Stimulated activated naive CD4-positive, alpha-beta T cell (primary cell): Measurements from ENCODE around the gene ATP5F1B.
"Not testable (repeated sequence)": the region's sequence is repeated elsewhere in the genome, so short reads cannot be mapped to it uniquely, and the experiment has no call there.

Experiments
- DNase-seq, 6 experiments: peaks; one replicate each; lab custom pipeline; 2025; lab: John Stamatoyannopoulos, UW

ATP5F1B gene

DNA sequence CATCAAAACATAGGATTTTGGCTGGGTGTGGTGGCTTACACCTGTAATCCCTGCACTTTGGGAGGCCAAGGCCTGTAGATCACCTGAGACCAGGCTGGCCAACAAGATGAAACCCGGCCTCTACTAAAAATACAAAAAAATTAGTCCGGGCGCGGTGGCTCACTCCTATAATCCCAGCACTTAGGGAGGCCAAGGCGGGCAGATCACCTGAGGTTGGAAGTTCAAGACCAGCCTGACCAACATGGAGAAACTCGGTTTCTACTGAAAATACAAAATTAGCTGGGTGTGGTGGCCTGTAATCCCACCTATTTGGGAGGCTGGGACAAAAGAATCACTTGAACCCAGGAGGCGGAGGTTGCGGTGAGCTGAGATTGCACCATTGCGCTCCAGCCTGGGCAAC lies 2.2 kb upstream of the ATP5F1B start:
- DNase-seq: not testable (repeated sequence)

GRCh38 chr12:56645201-56645716 lies 525 bp downstream of the ATP5F1B start:
- DNase-seq: peak in 1 of 6 experiments; percentile 36

- DNase-seq: no peak
Measured at GRCh38 chr12:56644654-56645053, 1.1 kb downstream of the ATP5F1B start.

DNA sequence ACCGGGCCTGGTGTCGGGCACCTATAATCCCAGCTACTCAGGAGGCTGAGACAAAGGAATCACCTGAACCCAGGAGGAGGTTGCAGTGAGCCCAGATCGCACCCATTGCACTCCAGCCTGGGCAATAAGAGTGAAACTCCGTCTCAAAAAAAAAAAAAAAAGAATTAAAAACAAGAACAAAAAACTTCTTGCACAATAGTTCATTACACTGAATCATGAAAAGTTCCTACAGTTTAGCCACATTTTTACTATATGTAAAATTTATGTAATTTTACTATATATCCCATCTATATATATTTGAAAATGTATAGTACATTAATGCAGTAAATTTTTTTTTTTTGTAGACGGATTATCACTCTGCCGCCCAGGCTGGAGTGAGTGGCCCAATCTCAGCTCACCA lies 4.6 kb downstream of the ATP5F1B start:
- no peak for DNase-seq

GRCh38 chr12:56637621-56638020 lies 8.2 kb downstream of the ATP5F1B start:
- no peak for DNase-seq

DNA sequence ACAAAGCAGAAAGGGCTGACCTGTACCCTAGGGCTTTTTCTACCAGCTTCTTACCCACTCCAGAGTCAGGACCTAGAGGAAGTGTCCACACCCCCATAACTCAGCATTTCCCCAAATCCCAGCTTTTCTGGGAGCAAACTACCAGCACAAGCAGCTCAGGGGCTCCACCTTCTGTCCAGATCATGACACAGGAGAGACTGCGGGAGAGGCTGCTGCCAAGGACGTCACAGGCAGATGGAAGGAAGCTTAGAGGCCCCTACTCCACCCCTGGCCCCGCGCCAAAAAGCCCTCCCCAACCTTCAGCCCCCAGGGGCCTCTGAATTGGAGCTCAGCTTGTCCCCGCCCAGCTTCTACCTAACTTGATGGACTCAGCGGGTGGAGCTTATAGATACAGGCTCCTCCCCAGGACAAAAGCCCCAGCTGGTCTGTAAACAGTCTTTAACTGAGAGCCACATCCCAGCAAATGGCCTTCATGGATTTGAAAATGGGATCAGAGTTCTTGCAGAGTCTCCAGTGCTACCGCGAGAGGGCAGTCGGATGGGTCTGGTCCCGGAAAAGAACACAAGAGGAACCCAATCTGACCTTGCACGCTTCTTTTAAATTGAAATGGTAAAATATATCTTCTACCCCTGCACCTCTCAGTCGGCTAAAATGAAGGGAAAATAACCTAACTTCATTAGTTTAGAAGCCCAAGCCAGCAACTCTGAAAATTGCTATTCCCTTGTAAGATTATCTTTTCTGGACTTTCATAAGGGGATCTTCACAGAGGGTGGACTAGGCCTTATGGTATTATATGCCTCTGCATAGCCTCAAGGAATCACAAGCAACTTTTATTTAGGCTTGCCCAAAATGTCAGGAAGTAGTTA lies 8.9 kb downstream of the ATP5F1B start:
- peak; percentile 91 to 96 (median 92) for DNase-seq

- DNase-seq: peak; percentile 71 to 85 (median 78)
Measured at GRCh38 chr12:56635806-56636674, 9.7 kb downstream of the ATP5F1B start.

DNA sequence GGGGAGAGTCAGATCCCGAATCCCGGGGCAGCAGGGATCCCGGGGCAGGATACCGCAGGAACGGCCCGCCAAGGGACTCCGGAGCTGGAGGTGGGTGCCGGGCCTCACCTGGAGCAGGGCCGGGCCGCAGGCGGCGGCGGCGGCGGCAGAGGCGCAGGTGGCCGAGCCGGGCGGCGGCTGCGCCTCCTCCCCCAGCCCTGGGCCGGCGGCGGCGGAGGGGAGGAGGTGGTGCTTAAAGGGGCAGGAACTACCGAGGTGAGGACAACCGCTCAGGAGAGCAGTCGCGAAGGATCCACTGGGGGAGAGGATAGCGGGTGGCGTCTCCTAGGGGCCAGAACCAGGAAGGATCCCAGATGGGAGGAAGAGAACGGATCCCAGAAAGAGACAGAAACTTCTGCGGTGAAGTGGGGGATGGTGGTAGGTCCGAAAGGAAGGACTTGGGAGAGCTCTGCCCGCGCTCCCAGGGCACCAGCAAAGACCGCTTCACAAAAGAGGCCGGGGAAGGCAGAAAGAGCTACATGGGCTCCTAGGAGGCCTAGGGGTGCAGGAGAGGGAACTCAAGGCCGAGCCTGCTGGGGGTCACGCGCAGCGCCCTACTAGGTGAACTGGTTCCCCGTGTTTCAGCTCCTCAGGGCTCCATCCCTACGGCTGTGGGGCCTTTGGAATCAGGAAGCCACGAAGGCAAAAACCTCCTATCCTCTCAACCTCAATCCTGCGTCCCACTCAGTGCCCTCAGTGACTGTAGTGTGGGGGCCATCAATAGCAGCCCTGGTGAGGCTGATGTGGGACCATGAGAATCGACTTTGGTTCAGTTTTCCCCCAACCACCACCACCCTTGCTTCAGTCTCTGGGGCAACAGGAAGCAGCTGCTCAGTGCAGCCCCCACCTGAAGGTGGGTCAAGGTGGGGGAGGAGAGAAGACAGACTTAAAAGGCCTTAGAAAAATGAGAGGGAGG lies 10.7 kb downstream of the ATP5F1B start:
- DNase-seq: peak; percentile 30 to 51 (median 40)

DNA sequence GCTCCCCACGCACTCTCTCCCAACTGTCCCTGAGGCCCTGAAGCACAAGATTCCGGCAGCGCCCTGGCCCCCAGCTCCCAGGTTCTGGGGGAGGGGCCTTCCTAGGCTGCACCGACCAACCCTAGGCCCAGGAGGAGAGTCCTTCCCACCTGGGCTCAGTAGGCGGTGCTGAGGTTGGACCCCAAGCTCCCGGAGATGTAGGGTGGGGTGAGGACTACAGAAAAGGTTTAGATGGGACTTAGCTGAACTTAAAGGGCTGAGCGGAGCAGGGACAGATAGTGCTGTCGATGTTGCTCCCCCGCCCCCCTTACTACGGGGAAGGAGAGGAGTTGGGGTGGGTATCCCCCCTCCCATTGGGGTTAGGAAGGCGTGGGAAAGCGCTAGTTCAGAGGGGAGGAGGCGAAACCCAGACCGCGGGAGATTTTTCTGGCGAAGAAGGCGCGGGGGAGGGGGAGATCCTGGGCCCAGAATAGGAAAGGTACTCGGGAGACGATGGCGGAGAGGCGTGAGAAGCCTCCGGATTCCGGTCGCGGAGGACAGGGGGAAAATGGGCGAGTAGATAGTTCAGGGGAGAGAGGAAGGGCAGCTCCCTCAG lies 11.4 kb downstream of the ATP5F1B start:
- DNase-seq: peak in 4 of 6 experiments; percentile 21 to 40 (median 28)

DNA sequence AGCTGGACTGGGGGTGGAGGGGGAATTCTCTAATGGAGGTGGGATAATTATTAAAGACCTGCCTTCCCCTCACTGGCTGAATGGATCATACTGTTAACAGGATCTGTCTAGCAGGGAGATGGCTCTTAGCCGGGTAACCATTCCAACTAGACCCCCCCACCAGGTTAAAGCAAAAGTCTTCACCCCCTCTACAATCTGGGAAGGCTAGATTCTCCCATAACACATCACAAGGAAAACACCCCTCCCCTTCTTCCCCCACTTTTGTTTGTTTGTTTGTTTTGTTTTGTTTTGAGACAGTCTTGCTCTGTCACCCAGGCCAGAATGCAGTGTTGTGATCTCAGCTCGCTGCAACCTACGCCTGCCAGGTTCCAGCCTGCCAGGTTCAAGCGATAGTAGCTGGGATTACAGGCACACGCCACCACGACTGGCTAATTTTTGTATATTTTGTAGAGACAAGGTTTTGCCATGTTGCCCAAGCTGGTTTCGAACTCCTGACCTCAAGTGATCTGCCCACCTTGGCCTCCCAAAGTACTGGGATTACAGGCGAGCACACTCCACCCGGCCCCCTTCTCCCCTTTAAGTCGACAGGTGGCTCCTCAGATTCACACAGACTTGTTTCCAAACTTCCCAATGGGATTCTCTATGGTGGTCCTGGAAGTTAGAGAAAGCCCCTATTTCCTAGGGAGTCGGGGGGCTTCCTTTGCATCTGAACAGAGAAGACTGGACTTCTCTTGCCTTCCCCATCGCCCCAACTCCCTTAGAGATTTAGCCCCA lies 12.1 kb downstream of the ATP5F1B start:
- peak in 1 of 6 experiments; percentile 16 for DNase-seq

DNA sequence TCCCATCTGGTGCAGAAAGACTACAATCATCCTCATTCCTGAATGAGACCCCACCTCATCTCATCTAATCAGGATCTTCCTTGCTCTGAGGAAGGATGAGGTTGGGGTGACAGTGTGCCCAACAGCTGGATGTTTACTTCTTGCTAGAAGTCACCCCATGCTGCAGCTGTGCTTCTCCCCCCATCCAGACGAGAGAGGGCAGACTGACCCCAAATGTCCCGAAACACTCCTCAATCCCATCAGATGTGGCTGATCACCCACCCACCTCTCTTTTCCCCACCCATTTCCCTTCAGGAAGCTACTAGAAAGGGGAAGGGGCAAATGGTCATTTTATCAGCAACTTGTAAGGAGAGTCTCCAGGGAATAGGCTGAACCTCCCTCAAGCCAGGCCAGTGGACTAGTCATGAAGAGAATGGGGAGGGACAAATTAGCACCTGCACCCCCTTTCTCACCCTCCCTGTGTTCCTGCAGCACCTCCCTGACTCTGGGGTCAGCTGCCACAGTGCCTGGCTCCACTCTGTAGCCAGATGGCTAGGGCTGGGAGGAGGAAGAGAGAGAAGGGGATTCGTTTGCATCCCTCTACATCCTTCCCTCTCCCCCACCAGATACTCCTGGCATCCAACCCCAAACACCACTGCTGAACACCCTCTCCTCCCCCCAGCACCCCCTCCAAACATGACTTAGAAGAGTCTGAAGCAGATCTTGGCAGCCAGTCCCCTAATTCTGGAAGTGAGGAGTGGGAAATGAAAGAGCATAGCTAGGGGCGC lies 12.9 kb downstream of the ATP5F1B start:
- DNase-seq: no peak

- DNase-seq: peak in 4 of 6 experiments; percentile 8 to 55 (median 22)
Measured at GRCh38 chr12:56631790-56632700, 13.7 kb downstream of the ATP5F1B start.

DNA sequence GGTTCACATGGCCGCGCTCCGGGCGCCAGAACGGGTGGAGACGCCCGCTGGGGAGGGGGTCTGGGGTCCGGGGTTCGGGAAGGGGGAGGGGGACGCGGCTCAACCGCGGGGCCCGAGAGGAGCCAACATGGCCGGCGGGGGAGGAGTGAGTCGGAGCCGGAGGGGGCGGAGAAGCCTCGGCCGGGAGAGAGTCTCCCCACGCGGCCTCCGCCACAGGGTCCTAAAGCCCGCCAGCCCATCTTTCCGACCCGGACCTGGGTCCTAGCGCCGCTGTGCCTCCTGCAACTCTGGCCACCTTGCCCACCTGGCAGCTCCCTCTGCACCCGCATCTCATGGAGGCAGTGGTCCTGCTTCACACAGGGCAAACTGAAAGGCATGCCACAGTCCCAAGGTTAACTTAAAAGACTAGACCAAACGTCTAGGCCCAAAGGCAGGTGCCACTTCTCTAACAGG lies 15.6 kb downstream of the ATP5F1B start, which contains the start of gene BAZ2A:
TSS of gene BAZ2A (minus strand) at position 147 of the 453 bp plus-strand sequence. CDS start 12,796 bp downstream, outside the sequence.
- peak; percentile 67 to 80 (median 72) for DNase-seq

DNA sequence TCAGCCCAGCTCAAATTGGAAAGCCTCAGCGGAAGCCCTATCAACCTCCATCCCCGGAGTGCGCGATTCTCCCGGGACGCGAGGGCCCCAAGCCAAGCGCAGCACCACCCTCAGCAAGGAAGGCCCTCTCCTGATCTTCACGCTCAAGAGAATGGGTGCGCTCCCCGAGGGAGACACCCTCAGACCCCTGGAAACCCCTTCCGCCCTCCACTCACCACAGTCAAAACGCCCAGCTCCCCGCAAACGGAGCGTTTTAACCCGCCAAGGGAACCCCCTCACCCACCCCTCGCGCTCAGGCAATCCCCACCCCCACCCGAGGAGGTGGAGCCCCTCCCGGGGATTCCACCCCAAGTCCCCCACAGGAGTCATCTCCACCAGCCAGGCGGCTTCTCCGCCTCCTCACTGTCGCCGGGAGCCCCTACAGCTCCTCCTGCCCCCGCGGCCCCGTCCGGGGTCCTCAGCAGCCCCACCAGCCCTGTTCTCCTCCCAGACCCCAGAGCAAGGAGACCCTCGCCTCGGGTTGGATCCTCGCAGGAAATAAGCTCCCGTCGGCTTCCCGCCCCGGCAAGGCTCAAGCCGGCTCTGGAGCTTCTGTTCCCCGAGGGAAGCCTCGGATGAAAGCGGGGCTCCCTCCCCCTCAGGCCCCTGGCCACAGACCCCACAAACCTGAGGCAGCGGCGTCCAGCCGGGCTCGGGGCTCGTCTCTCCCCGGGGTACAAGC lies 16.2 kb downstream of the ATP5F1B start:
- peak; percentile 30 to 64 (median 52) for DNase-seq

DNA sequence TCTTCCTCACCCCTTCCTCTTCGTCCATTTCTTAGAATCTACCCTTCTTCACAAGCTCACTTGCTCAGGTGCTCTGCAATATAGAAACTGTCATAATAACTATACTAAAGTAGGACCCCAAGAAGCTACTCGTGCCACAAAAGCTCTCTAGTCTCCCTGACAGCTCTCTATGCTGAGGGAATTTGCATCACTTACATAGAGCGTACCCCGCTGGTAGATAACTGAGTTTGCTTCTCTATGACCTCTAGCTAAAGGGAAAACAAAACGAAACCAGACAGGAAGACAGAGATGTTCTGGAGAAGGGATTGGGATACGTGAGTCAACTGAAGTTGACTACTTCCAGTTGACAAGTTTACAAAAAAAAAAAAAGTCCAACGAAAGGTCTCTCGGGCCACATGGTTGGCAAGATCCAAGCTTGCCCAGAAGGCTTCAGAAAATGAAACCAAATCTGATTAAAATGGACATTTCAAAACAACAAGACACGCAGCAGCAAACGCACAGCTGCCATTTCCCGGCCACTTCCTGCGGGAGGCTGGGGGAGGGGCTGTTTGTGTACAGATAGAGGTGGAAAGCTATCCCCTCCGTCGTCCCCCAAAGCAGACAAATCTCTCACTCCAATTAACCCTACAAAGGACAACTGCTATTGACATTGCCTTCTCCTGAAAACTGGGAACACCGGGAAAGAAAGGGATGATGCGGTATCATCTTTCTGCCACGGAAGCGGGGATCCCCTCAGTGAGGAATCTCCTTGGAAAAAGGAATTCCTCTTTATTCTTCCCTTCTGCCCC lies 16.9 kb downstream of the ATP5F1B start:
- DNase-seq: peak; percentile 28 to 79 (median 65)

- DNase-seq: no peak
Measured at GRCh38 chr12:56626701-56627100, 19.1 kb downstream of the ATP5F1B start.
